Tongue (tissue), 2 donors: ENCODE results near the gene DHX35. TPM values are rescaled to one million over a fixed set of nuclear protein-coding genes. Genes with fewer than 3 reads are reported as not detected.
A peak's percentile ranks its signal among the peaks of the same experiment; 100 is the strongest.

Experiments used
- DNase-seq: peaks from one replicate; pipeline ENCODE4 v3.0.0-alpha.2; 2015
- total RNA-seq: library from RNA; depleted of rRNA; stranded (reverse); fragments of >200 nt; gene quantifications from one replicate; pipeline ENCODE4 v1.2.3, GENCODE V29; 2014

The DHX35 gene
- total RNA-seq = 16.3 TPM

GRCh38 chr20:38962044-38962927 is at the start of gene DHX35:
Gene DHX35, plus strand, starts transcription at chr20:38962344. Its CDS starts 24 bp downstream, at chr20:38962368.
- peak; percentile 99 for DNase-seq

GRCh38 chr20:38915355-38915754 is 46.8 kb upstream of the DHX35 start:
- no peak for DNase-seq

DNA sequence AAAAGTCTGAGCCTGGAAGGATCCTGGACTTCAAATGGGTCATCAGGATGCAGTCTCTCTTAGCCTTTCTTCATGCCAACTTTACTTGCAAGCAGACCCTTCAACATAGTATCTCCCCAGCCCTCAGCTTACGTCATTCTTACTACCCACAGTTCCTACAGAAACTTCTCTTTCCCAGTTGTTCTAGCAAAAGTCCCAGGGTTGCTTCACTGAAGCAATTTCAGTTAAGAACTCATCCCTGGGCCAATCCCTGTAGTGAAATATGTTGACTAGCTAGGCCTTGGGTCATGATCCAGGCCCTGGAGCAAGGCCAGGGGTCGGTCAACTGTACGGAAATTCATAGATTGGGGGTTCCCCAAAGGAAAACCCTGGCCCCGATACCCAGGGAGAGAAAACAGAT is 44.5 kb upstream of the DHX35 start:
- no peak for DNase-seq

GRCh38 chr20:38918172-38918571 is 44.0 kb upstream of the DHX35 start:
- no peak for DNase-seq

GRCh38 chr20:38919683-38920082 is 42.5 kb upstream of the DHX35 start:
- no peak for DNase-seq

GRCh38 chr20:38920411-38920810 is 41.7 kb upstream of the DHX35 start:
- DNase-seq = no peak

DNA sequence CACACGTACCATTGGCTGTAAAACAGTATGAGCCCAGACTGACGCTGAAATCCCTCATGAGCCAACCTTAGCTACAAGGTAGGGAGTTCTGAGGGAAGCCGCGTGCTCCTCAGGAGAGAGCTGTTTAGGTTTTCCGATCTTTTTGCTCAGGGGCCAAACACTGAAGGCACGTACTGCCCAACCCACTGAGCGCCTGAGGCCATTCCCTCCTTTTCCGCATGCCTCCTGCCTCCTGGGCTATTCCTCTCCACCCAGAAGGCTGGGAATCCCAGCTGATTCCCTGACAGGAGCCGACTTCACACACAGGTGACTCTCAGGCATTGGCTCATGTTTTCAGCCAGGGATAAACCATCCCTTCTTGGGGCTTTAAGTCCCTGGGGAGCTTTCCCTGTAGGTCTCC is 41.3 kb upstream of the DHX35 start:
- DNase-seq = no peak

DNA sequence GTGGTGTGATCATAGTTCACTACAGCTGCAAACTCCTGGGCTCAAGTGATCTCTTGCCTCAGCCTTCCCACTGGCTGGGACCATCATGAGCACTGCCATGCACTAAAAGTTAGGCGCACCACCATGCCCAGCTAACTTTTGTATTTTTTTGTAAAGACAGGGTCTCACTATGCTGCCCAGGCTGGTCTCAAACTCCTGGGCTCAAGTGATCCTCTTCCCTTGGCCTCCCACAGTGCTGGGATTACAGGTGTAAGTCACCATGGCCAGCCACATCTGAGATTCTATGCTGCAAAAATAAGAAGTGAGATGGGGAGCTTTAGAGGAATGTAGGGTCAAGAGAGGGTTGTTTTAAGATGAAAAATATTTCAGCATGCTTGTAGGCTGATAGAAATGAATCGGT is 37.4 kb upstream of the DHX35 start:
- DNase-seq = no peak

DNA sequence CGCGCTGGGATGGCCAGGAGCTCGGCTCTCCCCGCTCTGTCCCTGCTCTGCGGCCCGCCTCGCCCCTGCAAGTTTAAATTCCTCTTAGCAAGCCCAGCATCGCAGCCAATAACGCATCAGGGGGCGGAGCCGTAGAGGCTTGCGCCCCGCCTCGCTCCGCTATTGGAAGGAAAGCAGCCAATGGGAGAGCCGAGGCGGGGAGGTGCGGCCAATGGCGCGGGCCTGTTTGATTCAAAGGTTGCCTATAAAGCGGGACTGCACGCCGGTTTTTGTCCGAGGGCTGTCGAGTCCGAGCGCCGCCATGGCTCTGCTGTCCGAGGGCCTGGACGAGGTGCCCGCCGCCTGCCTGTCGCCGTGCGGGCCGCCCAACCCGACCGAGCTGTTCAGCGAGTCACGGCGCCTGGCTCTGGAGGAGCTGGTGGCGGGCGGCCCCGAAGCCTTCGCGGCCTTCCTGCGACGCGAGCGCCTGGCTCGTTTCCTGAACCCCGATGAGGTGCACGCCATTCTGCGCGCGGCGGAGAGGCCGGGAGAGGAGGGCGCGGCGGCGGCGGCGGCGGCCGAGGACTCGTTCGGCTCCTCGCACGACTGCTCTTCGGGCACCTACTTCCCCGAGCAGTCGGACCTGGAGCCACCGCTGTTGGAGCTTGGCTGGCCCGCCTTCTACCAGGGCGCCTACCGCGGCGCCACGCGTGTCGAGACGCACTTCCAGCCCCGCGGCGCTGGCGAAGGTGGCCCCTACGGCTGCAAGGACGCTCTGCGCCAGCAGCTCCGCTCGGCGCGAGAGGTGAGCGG is 35.8 kb upstream of the DHX35 start, which contains the start of gene FAM83D:
TSS of gene FAM83D (plus strand) at position 276 of the 792 bp plus-strand sequence. CDS start at position 302, 26 bp downstream.
- DNase-seq = peak; percentile 98

DNA sequence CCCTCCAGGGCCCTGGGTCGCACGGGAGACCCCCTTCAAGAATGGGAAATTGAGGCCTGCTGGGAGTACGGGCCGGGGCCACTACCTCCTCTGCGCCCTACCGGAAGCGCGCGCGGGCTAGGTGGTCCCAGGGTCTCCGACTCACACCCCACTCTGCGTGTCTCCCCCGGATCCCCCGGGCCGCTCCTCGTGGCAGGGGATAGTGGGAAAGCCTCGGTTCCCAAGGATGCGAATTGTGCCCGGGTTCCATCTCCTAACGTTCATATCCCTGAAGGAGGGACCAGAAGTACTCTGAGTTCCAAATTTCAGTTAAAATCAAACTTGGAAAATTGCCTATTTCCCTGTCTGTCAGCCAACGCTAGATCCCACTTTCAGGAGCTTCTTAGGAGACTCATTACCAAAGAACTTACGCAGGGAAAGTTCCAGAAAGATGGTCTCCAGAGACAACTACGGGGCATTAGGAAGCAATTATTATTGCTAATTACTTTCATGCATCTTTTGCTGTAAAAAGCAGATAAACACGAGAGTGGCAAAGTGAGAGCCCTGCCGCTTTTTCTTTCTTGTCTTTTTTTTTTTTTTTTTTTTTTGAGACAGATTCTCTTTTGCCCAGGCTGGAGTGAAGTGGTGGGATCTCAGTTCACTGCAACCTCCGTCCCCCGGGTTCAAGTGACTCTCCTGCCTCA is 35.1 kb upstream of the DHX35 start:
- peak; percentile 36 for DNase-seq

DNA sequence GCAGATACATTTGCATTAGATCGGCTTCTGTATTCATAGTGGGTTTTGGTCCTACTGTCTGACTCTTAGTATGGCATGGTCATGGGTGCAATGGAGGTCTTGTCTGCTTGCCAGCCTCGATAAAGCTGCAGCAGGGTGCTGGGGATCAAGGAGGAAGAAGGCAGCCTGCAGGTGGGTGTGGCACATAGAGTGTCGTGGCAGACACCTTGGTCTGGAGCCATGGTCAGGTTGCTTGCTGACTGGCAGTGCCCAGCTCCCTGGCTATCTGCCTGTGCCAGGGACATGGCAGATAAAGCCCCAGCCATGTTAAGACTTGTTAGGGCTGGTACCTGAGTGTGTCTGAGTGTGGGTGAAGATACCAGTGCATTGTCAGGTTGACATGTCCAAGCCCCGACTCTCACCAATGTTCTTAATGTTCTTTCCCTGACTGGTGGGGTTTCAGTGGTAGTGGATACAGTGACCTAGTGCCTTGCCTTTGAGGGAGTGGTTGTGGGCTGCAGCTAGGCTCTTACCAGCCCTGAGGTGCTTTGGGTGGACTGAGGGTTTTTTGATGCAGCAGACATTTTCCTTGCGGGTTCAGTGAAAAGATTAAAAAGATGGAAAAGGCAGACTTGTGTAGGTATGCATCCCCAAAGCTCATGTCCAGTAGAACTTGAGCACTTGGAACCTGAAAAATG is 34.1 kb upstream of the DHX35 start:
- DNase-seq = no peak

- DNase-seq = no peak
Measured at GRCh38 chr20:38930242-38930569, 31.9 kb upstream of the DHX35 start.

GRCh38 chr20:38931984-38932383 is 30.2 kb upstream of the DHX35 start:
- DNase-seq = no peak

GRCh38 chr20:38932457-38933120 is 29.6 kb upstream of the DHX35 start:
- DNase-seq = no peak

- no peak for DNase-seq
Measured at GRCh38 chr20:38934530-38934929, 27.6 kb upstream of the DHX35 start.

- no peak for DNase-seq
Measured at GRCh38 chr20:38935285-38935684, 26.9 kb upstream of the DHX35 start.

DNA sequence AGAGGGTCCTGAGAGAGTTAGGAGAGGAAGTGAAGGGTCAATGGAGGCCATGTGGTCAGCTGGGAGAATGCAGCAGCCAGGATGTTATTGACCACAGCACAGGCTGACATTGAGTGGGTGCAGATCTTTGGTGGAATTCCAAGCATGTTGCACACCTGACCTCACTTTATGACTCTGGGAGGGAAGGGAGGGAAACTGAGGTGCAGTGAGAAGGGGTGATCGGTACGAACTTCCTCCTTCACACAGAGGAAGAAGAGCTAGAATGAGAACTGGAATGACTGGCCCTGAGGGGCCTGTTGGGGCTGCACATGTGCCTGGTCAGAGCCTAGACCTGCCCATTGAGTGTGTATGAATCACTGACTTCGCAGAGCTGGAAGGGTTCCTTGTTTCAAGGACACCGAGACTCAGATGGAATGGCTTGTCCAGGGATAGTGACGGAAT is 26.2 kb upstream of the DHX35 start:
- no peak for DNase-seq

GRCh38 chr20:38937000-38937399 is 25.1 kb upstream of the DHX35 start:
- DNase-seq = no peak

DNA sequence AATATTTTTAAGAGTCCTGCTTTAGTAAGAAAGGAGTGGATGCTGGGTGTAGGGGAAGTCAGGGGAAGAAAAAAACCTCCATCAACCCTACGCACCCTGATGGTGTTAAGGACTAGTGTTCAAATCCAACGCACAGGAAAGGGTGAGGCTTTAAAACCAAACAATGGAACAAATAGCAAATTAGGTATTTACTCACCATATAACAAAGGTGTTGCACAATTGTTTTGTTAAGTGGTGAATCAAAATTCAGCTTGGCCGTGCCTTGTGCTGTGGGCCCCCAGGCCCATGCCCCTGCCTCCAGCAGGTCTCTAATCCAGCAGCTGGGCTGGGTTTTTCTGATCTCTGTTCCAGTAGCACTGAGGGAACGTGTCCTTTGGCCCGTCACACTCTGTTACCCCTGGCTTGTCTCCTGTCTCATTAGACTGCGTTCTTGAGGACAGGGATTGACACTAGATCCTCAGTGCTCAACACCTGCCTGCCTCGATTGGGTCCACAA is 24.1 kb upstream of the DHX35 start:
- no peak for DNase-seq

DNA sequence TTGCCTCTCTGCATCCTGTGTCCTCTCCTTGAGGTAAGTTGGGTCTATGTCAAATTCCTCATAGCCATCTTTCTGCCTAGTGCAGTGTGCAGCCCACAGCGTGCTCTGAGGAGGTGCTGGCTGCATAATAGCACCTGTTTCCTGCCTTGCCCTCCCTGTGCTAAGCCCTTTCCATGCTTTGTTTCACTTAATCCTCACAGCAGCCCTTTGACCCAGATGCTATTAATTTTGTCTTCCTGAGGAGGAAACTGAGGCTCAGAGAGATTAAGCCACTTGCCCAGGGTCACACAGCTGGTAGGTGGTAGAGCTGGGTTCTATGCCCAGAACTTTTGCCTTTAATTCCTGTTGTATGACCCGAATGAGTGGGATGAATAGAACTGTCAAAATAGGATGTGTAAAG is 22.5 kb upstream of the DHX35 start:
- DNase-seq = no peak

GRCh38 chr20:38940644-38941043 is 21.5 kb upstream of the DHX35 start:
- no peak for DNase-seq
